ENCODE measurements around the gene FKBP8. TPM values are rescaled to one million over a fixed set of nuclear protein-coding genes. Genes with fewer than 3 reads are reported as not detected.

The FKBP8 gene
- 131 to 154 TPM (median 146 TPM) in 5 replicates for total RNA-seq (2022; extraction: Qiagen RNA extraction)

GRCh38 chr19:18542941-18543813 lies at the start of gene FKBP8:
Gene FKBP8, minus strand, starts transcription at chr19:18543573. Its CDS starts 1,603 bp downstream, at chr19:18541970.

GRCh38 chr19:18588611-18589379 lies 45.4 kb upstream of the FKBP8 start, which contains the start of gene REX1BD:
Gene REX1BD, plus strand, starts transcription at chr19:18588798. Its CDS starts 4 bp downstream, at chr19:18588802.

GRCh38 chr19:18571564-18572344 lies 28.4 kb upstream of the FKBP8 start, which contains the start of gene UBA52:
Gene UBA52, plus strand, starts transcription at chr19:18571857. Its CDS starts 1,444 bp downstream, at chr19:18573301.

GRCh38 chr19:18557411-18558201 lies 14.2 kb upstream of the FKBP8 start, which contains the start of gene KXD1:
Gene KXD1, plus strand, starts transcription at chr19:18557870. Its CDS starts 4,187 bp downstream, at chr19:18562057.

GRCh38 chr19:18521692-18522123 lies 21.7 kb downstream of the FKBP8 start, which contains the start of gene ELL:
Gene ELL, minus strand, starts transcription at chr19:18522070. Its CDS starts 15 bp downstream, at chr19:18522055.

Other genes starting within 250 kb of the FKBP8 start
- gene LSM4, start 220.5 kb downstream of the FKBP8 start, total RNA-seq (2022; extraction: Qiagen RNA extraction), result 199 to 250 TPM (median 235 TPM) in 5 replicates
- gene PGPEP1, start 203.0 kb downstream of the FKBP8 start, total RNA-seq (2022; extraction: Qiagen RNA extraction), result 2.3 to 3.5 TPM (median 2.8 TPM) in 5 replicates
- gene GDF15, start 157.4 kb downstream of the FKBP8 start, total RNA-seq (2022; extraction: Qiagen RNA extraction), result 11.9 to 24.9 TPM (median 20.6 TPM) in 5 replicates
- gene LRRC25, start 146.0 kb downstream of the FKBP8 start, total RNA-seq (2022; extraction: Qiagen RNA extraction), result not detected in 5 replicates
- 31.8 to 51.7 TPM (median 46.8 TPM) in 5 replicates for gene SSBP4, start 124.2 kb downstream of the FKBP8 start, total RNA-seq (2022; extraction: Qiagen RNA extraction)
- gene ISYNA1, start 105.4 kb downstream of the FKBP8 start, total RNA-seq (2022; extraction: Qiagen RNA extraction), result 25.7 to 42.9 TPM (median 40.8 TPM) in 5 replicates
- gene ELL, start 21.5 kb downstream of the FKBP8 start, total RNA-seq (2022; extraction: Qiagen RNA extraction), result 4.4 to 5.9 TPM (median 5.2 TPM) in 5 replicates
- 85.3 to 105 TPM (median 101 TPM) in 5 replicates for gene KXD1, start 14.3 kb upstream of the FKBP8 start, total RNA-seq (2022; extraction: Qiagen RNA extraction)
- 920 to 1,228 TPM (median 1,167 TPM) in 5 replicates for gene UBA52, start 28.3 kb upstream of the FKBP8 start, total RNA-seq (2022; extraction: Qiagen RNA extraction)
- 31.4 to 59.2 TPM (median 55.1 TPM) in 5 replicates for gene REX1BD, start 45.2 kb upstream of the FKBP8 start, total RNA-seq (2022; extraction: Qiagen RNA extraction)
- 3.8 to 8.7 TPM (median 5.1 TPM) in 5 replicates for gene CRLF1, start 63.2 kb upstream of the FKBP8 start, total RNA-seq (2022; extraction: Qiagen RNA extraction)
- gene TMEM59L, start 69.3 kb upstream of the FKBP8 start, total RNA-seq (2022; extraction: Qiagen RNA extraction), result 3.8 to 7.0 TPM (median 5.9 TPM) in 5 replicates
- gene KLHL26, start 93.5 kb upstream of the FKBP8 start, total RNA-seq (2022; extraction: Qiagen RNA extraction), result 3.7 to 5.5 TPM (median 3.9 TPM) in 5 replicates
- 3.2 to 4.6 TPM (median 3.7 TPM) in 5 replicates for gene CRTC1, start 140.1 kb upstream of the FKBP8 start, total RNA-seq (2022; extraction: Qiagen RNA extraction)
- 0.09 to 0.27 TPM (median 0.21 TPM) in 5 replicates for gene COMP, start 247.7 kb upstream of the FKBP8 start, total RNA-seq (2022; extraction: Qiagen RNA extraction)

All from A549 treated with Hydrocortisone at 1 μM for 4 hours (cell line).